GM12872 (cell line): Measurements from ENCODE around the gene LRBA.

Experiments used
- TF ChIP-seq, protein P1 (sequence below): IDR thresholded peaks from 3 replicates; pipeline ENCODE4 v1.5.1; 2011; ENCODE audit warnings: low read depth, mild to moderate bottlenecking, low read length, moderate library complexity; ENCODE audit not compliant: insufficient read depth

Gene LRBA

DNA sequence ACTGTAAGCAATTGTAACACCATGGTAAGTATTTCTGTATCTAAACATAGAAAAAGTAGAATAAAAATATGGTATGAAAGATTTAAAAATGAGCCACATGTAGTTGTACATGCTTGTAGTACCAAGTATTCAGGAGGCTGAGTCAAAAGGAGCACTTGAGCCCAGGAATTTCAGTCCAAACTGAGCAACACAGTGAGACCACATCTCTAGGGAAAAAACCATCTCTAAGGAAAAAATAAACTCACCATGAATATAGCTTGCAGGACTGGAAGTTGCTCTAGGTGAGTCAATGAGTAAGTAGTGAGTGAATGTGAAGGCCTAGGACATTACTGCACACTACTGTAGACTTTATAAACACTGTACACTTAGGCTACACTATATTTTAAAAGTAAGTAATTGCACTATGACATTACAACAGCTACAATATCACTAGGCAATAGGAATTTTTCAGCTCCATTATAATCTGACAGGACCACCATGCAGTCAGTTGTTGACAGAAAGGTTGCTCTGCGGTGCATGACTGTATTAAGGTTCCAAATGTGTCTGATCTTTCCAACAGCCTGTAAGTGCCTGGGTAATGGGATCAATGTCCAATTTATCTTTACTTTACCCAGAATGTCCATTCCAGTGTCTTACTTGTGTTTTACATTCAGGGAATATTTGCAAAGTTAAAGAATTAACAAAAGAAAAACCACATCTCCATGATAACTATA lies 28.9 kb upstream of the LRBA start:
- TF ChIP-seq, protein P1, sequence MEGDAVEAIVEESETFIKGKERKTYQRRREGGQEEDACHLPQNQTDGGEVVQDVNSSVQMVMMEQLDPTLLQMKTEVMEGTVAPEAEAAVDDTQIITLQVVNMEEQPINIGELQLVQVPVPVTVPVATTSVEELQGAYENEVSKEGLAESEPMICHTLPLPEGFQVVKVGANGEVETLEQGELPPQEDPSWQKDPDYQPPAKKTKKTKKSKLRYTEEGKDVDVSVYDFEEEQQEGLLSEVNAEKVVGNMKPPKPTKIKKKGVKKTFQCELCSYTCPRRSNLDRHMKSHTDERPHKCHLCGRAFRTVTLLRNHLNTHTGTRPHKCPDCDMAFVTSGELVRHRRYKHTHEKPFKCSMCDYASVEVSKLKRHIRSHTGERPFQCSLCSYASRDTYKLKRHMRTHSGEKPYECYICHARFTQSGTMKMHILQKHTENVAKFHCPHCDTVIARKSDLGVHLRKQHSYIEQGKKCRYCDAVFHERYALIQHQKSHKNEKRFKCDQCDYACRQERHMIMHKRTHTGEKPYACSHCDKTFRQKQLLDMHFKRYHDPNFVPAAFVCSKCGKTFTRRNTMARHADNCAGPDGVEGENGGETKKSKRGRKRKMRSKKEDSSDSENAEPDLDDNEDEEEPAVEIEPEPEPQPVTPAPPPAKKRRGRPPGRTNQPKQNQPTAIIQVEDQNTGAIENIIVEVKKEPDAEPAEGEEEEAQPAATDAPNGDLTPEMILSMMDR: no peak

DNA sequence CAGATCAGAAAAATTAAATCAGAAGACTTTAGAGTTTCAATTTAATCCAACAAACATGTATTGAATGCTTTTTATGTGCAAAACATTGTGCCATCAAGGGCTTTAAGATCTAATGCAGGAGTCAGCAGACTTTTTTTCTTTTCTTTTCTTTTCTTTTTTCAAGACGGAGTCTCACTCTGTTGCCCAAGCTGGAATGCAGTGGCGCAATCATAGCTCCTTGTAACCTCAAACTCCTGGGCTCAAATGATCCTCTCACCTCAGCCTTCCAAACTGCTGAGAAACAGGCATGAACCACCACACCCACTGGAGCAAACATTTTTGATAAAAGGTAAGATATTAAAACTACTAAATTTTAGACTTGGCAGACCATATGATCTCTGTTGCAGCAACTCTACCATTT lies 24.6 kb upstream of the LRBA start:
- TF ChIP-seq, protein P1: no peak

- TF ChIP-seq, protein P1: no peak
Measured at GRCh38 chr4:151038452-151039157, 23.5 kb upstream of the LRBA start.

- TF ChIP-seq, protein P1: no peak
Measured at GRCh38 chr4:151035911-151036310, 20.8 kb upstream of the LRBA start.

DNA sequence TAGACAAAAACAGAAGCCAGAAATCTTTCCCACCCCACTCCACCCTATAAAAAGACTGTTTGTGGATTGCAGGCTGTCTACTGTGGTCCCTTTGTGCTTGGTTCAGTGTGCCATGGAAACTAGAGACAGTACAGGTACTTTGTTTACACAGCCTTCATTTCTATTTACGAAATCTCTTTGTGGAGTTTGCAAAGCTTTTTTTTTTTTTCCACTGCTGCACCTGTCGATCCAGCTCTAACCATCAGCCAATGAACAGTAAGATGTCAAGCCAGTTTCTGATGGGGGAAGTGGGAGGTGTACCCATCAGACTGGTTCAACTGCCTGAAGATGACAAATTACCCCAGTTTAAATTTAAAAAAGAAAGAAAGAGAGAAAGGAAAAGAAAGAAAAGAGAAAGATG lies 20.2 kb upstream of the LRBA start:
- TF ChIP-seq, protein P1: no peak

DNA sequence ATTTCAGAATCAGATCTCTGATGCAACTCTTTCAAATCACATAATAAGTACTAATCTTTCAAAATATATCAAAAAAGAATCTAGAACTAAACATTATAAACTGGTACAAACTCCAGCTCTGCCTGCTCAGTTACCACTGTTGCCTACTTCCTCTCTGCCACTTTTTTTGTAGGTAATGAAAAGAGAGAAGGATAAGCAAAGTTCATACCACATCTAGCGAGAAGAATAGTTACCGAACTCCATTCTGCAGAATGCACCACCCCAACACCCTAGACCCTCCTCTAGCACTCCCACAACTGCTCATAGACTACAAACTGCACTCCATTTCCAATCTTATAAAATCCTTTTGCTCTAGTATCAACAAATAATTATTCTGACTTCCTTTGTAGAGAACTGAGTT lies 19.7 kb upstream of the LRBA start:
- TF ChIP-seq, protein P1: no peak

DNA sequence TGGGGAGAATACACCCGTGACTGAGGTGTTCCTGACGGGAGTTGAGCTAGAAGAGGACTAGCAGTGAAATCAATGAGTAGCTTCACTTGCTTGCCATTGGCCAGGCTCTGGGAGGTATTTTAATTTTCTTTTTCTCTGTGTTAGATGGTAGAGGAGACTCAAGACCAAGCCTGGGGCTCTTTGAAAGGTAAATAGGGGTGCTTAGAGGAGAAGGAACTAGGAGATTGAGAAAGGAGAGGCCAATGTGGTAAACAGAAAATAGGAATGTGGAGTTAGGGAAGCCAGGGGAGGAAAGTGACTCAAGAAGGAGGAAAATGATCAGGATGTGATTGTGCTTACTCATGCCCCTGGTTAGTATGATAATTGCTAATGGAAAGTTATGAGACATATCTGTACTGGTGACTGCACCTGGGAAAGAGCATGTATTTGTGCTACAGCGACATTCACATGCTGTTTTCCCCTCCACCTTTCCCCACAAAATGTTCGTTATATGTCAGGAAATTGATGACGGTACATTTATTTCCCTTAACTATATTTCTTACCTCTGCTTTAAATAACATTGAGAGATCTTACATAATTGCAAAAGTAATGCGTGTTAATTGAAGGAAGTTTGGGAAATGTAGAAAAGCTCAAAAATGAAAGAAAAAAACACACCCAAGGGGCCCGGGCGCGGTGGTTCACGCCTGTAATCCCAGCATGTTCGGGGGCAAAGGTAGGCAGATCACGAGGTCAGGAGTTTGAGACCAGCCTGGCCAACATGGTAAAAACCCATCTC lies 16.9 kb upstream of the LRBA start:
- TF ChIP-seq, protein P1: no peak
